Activated CD4-positive, CD25-positive, alpha-beta regulatory T cell treated with anti-CD3 and anti-CD28 coated beads, Interleukin-2, amount 50 U/mL, for 16 hours (primary cell): ENCODE results near the gene SPACA4.
"Not testable (repeated sequence)": the region's sequence is repeated elsewhere in the genome, so short reads cannot be mapped to it uniquely, and the experiment has no call there.

Source experiments
- DNase-seq: peaks from one replicate; pipeline ENCODE4 v3.0.0-alpha.2; 2020; ENCODE audit warnings: low read depth, low spot score

The SPACA4 gene

DNA sequence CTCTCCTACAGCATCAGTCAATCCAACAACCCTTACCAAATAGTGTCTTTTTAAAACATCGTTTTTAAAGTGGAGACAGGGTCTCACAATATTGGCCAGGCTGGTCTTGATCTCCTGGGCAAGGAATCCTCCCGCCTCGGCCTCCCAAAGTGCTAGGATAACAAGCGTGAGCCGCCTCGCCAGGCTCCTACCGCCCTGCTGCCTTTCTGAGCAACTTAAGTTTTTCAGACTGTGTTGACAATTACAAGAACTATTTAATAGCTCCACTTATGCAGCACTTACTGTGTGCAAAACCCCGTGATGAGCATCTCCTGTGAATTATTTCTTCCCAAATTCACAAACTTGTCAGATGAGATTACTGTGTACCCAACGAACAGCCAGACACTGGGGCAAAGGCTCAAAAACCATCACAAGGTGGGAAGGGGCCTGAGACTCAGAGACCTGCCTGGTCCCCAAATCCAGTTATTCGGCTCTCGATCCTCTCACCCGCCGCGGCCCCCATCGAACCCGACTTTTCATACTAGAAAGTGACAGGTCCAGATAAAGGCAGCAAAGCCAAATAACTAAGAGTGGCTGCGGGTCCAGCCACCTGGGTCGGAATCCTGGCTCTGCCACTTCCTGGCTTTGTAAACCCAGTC is 11.9 kb downstream of the SPACA4 start:
- DNase-seq, result no peak

DNA sequence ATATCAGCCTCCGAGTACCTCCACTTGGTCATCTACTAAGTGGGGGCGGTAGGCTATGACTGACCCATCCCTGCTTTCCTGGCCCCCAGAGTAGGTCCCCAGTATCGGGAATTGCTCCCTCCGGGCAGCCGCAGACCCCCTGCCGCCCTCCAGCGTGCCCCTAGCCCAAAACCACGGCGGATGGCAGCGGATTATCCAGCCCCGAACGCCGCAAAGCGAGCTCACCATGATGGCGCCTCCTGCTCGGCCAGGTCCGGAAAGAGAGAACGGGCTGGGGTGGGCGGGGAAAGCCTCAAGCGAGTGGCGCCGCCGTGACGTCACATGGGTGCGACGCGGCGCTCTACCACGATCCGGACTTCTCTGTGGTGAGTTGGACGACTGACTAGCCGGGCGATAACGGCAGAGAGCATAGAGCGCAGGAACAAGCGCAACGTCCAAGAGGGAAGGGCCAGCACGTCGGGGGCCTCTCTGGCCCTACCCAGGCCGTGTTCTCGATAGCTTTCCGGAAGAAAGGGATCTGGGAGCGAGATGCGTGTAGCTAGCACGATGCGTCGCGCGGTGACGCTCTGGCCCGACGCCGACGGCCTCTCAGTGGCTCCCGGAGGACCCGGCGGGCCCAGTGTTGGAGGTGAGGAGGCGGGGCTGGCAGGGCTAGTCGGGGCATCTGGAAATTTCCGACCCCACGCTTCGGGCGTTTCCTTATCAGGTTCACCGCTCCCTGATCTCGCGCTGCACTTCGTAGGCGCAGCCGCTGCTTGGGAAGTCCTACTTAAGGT is 12.6 kb downstream of the SPACA4 start, which contains the start of the genes RPL18 and SPHK2:
RPL18 (minus strand) TSS at position 263 of the 776 bp plus-strand sequence; CDS start at position 228, 35 bp downstream.
SPHK2 (plus strand) TSS at position 591 of the 776 bp plus-strand sequence. CDS start 1,009 bp downstream, outside the sequence.
- DNase-seq, result peak; percentile 91

DNA sequence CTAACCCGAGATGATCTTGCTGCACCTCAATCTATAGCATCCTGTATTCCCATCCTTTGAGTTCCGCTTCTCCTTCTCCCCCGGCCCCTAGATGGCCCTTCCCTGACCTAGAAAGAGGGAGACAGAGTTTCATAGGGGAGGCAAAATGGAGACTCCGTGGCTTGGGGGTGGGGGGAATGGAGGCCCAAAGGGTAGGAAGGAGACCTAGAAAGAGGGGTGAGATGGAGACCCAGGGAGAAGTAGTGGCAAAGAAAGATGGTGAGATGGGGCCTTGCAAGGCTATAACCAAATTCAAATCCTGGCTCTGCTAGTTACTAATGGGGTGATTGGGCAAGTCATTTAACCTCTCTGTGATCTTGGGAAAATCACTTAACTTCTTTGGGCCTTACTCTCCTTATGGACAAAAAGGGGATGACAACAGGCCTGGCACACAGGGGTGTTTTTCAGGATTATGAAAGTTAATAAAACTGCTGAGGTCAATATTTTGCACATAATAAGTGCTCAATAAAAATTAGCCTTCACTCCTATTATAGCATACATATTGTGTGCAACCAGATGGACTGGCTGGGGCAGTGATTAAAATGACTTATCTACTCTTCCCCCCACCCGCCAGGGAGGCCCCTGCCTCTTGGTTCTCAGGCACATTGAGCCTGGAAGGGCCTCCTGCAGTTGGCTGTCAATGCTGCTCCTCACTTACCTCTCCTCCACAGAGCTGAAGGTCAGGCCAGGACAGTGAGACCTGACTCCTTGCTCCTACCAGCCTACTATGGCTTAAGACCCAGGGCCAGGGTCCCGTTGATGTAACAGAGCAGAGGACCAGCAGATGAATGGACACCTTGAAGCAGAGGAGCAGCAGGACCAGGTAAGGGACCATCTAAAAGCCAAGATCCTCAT is 13.4 kb downstream of the SPACA4 start:
- DNase-seq, result no peak

DNA sequence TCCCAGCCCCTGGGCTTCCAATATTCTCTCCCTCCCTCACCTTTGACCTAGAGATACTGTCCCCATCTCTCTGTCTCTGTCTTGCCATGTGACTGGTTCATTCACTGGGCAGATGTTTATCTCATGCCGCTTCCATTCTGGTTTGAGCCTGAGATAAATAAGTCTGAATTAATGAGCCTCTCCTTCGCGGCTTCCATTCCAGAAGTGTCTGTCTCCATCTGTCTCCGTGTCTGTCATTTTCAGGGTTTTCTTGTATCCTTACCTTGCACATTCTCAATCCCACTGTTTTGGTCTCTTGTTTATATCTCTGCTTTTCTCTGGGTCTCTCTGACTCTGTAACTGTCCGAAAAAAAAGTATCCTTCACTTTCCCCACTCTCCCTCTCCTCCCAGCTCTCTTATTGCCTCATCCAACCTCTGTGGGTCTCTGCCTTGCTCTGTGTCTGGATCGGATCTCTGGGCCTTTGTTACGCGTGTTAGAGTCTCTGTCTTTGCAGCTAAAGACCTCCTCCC is 17.1 kb downstream of the SPACA4 start:
- no peak for DNase-seq

DNA sequence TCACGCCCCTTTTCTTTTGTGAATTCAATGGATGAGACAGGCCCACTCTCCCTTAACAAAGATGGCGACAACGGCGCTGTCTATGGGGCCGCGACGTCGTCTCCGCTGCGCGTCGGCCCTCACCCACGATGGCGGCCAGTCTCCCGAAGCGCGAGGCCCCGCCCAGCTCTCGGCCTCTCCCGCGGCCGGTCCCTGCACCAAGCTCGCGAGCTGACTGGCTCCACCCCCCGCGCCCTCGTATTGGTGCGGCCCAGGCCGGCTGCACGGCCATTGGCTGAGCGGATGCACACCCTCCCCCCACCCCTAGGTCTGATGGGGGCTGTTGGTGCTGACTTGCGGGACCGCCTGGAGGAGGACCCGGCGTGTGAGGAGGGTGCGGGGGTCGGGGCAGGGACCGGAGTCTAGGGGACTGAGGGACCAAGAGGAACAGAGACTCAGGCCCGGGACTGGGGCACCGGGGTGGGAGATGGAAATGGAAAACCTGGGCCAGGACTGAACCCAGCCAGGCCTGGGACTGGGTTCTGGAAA is 17.6 kb downstream of the SPACA4 start:
- peak; percentile 88 for DNase-seq

DNA sequence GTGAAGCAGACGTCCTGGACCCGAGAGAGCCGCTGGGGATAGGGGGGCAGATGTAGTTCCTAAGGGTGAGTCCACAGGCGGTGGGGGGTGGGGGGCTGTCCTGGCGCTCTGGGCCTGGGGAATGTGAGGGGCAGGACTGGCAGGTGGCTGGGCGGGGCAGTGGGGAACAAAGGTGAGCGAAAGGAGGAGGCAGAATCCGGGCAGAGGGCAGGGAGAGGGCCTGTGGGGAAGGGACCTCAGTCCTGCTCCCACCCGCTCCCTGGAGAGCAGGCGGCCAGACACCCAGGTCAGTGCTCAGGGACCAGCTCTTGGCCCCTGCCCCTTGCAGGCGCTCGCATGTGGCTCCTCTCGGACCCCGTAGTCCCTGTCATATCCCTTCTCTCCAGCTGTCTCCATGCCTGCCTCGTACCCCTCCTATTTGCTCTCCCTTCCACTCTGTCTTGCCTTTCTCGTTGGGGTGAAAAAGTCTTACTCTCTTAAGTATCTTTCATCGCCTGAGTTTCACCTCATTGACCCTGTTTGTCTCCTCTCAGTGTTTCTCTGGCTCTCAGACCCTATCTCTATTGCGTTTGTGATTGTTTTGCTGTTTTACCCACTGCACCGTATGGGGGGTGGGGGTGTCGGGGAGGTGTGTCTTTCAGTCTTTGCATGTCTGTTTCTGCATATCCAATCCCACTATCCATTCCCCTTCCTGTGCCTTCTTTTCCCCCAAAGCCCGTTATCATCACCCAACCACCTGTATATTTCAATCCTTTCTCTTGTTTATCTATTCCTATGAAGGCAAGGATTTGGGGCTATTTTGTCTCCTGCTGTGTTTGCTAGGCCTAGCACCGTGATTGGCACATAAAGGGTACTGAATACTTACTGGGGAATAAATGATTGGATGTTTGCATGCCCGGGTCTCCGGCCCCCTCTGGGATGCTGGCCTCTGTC is 18.5 kb downstream of the SPACA4 start:
- DNase-seq, result no peak

DNA sequence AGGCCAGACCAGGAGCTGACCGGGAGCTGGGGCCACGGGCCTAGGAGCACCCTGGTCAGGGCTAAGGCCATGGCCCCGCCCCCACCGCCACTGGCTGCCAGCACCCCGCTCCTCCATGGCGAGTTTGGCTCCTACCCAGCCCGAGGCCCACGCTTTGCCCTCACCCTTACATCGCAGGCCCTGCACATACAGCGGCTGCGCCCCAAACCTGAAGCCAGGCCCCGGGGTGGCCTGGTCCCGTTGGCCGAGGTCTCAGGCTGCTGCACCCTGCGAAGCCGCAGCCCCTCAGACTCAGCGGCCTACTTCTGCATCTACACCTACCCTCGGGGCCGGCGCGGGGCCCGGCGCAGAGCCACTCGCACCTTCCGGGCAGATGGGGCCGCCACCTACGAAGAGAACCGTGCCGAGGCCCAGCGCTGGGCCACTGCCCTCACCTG is 19.4 kb downstream of the SPACA4 start:
- DNase-seq, result no peak

DNA sequence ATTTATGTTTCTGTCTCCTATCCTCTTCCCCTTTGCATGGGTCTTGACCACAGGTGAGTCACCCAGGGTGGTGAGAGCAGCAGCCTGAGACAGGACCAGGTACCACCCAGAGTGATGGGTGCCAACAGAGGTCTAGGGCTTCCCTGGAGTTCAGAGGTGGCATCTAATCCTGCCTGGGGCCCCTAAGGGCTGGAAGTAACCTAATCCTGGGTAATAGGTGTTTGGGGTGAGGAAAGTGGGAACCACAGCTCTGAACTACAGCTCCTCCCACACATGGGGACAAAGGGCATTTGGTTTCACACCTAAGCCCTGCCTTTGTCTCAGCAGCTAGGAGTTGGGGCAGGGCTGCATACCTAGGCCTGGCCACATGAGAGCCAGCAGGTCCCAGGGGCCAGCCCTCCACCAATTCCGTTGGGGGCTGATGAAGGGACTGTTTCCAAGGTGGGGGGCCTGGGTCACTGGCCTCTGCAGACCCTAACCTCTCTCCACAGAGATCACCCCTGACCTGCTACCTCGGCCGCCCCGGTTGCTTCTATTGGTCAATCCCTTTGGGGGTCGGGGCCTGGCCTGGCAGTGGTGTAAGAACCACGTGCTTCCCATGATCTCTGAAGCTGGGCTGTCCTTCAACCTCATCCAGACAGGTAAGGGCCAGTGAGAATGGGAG is 20.8 kb downstream of the SPACA4 start:
- no peak for DNase-seq

DNA sequence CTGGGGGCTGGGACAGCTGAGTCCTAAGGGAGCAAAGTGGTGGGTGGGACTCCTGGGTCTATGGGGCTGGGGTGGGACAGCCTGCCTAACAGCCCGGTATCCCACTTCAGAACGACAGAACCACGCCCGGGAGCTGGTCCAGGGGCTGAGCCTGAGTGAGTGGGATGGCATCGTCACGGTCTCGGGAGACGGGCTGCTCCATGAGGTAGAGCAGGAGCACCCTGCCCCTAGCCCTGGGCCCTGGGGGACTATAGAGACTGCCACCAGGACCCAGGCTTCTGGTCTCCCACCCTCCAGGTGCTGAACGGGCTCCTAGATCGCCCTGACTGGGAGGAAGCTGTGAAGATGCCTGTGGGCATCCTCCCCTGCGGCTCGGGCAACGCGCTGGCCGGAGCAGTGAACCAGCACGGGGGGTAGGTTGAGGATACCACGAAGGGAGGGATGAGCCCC is 21.3 kb downstream of the SPACA4 start:
- no peak for DNase-seq

DNA sequence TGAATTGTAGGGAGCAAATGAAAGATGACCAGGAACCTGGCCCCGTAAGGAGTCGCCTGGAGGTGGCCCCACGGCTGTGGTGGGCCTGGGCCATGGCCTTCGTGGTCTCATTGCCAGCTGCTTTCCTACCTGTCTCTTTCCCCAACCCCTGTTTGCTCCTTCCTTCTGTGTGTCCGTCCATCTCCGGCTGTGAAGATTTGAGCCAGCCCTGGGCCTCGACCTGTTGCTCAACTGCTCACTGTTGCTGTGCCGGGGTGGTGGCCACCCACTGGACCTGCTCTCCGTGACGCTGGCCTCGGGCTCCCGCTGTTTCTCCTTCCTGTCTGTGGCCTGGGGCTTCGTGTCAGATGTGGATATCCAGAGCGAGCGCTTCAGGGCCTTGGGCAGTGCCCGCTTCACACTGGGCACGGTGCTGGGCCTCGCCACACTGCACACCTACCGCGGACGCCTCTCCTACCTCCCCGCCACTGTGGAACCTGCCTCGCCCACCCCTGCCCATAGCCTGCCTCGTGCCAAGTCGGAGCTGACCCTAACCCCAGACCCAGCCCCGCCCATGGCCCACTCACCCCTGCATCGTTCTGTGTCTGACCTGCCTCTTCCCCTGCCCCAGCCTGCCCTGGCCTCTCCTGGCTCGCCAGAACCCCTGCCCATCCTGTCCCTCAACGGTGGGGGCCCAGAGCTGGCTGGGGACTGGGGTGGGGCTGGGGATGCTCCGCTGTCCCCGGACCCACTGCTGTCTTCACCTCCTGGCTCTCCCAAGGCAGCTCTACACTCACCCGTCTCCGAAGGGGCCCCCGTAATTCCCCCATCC is 22.1 kb downstream of the SPACA4 start:
- DNase-seq, result no peak

DNA sequence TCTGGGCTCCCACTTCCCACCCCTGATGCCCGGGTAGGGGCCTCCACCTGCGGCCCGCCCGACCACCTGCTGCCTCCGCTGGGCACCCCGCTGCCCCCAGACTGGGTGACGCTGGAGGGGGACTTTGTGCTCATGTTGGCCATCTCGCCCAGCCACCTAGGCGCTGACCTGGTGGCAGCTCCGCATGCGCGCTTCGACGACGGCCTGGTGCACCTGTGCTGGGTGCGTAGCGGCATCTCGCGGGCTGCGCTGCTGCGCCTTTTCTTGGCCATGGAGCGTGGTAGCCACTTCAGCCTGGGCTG is 22.7 kb downstream of the SPACA4 start:
- DNase-seq, result no peak

DNA sequence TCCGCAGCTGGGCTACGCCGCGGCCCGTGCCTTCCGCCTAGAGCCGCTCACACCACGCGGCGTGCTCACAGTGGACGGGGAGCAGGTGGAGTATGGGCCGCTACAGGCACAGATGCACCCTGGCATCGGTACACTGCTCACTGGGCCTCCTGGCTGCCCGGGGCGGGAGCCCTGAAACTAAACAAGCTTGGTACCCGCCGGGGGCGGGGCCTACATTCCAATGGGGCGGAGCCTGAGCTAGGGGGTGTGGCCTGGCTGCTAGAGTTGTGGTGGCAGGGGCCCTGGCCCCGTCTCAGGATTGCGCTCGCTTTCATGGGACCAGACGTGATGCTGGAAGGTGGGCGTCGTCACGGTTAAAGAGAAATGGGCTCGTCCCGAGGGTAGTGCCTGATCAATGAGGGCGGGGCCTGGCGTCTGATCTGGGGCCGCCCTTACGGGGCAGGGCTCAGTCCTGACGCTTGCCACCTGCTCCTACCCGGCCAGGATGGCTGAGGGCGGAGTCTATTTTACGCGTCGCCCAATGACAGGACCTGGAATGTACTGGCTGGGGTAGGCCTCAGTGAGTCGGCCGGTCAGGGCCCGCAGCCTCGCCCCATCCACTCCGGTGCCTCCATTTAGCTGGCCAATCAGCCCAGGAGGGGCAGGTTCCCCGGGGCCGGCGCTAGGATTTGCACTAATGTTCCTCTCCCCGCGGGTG is 23.2 kb downstream of the SPACA4 start:
- no peak for DNase-seq

DNA sequence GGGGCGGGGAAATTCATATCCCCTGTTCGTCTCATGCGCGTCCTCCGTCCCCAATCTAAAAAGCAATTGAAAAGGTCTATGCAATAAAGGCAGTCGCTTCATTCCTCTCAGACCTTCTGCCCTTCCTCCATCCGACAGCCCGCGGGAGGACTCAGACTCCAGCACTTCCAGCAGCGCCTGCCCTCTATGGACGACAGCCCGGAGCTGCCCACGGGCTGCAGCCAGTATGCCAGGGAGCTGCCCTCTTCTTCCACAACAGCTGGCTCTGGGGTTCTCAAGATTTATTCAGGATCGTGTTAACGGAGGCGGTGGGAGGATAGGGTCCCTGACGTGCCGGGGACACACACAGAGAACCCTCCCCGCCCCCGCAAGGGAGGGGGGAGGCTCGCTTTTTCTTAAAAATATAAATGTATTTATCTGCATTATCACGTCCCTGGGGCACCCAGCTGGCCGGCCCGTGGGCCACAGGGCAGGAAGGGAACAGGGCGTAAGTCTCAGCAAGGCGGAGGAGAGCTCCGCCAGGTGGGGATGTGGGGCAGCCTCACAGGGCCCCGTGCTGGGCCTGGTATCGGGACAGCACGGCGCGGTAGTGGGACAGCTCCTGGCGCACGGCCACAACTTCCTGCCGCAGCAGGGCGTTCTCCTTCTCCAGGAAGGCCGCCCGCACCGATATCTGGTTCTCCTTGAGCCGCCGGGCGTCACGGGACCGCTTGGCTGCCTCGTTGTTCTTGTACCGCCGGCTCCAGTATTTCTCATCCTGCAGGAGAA is 23.9 kb downstream of the SPACA4 start:
- DNase-seq, result no peak

DNA sequence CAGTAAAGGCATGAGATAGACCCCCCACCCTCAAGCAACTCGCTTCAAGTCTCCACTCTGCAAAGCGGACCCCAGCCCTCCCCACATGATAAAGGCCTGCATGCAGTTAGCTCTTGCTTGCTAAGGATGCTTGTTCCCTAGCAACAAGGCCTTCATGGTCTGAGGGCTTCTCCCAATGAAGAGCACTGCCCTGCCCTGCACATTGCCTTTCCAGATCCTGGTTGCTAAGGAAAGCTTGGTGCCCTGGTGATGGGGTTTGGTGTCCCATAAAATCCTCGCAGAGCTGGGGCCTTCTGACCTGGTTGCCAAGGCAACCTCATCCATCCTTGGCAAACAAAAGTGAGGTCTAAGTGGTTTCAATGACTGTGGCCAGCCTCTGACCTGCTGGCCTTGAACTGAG is 24.7 kb downstream of the SPACA4 start:
- DNase-seq, result no peak

DNA sequence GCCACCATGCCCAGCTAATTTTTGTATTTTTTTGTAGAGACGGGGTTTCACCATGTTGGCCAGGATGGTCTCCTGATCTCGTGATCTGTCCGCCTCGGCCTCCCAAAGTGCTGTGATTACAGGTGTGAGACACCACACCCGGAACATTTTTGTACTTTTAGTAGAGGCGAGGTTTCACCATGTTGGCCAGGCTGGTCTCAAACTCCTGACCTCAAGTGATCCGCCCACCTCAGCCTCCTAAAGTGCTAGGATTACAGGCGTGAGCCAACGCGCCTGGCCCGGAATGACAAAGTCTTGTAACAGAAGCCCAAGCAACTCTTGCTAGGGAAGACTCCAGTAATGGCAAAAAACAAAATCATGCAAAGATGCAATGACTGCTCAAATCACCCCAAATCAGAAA is 25.7 kb downstream of the SPACA4 start:
- not testable (repeated sequence) for DNase-seq

DNA sequence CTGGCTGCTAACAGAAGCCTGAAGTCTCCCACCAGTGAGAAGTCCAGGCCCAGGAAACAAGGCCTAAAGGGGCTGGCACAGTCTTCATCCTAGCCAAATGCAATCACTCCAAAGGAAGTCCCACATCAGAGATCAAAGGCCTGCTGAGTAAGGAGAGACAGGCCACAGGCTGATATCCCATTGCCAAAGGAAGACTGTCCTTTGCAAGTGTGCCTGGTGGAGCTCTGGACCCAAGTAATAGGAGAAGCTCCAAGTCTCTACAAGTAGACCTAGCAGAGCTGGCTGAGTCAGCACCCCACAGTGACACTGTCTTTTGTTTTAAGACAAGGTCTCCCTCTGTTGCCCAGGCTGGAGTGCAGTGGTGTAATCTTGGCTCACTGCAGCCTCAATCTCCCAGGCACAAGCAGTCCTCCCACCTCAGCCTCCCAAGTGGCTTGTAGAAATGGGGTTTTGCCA is 26.2 kb downstream of the SPACA4 start:
- no peak for DNase-seq

DNA sequence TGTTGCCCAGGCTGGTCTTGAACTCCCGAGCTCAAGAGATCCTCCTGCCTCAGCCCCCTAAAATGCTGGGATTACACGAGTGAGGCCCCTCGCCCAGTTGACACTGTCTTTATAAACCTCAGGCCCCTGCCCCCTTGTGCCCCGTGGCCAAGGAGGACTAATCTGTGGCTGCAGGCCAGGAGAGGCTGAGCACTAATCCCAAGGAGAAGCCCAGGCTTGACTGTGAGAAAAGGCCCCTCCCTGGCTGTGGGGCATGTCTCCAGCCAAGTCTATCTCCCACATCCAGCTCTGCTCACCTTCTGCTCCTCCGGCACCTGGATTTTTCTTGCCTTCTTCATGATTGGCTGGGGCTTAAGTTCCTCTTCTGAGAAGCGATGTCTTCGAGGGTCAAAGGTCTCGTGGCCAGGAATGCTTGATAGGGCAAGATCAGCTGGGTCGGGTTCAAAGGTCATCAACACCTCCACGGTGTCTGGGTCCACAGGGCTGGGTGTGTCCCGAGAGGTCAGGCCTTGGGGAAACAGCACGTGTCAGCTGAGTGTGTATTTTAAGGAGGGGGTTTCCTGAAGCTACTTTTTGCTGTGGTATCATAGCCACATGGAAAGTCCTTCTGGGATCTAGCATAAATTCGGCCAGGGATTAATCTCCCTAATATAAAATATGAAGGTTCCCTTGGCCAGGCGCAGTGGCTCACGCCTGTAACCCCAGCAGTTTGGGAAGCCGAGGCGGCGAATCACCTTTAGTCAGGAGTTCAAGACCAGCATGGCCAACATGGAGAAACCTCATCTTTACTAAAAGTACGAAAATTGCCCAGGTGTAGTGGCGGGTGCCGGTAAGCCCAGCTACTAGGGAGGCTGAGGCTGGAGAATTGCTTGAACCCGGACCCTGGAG is 26.9 kb downstream of the SPACA4 start:
- DNase-seq, result no peak
